Testis (tissue), 2 donors: Measurements from ENCODE around the gene DCUN1D1.

Experiments used
- POLR2A ChIP-seq: fragments of 450-650 bp; IDR thresholded peaks from one replicate; pipeline ENCODE4 v1.6.1; 2017; ENCODE audit warnings: antibody characterized with exemption, mild to moderate bottlenecking, moderate library complexity
- TF ChIP-seq, protein P1 (sequence below), 3 experiments: fragments of 450-650 bp in 2 of 3; fragments of 200-600 bp in 1 of 3; sonication (generic) in 1 of 3; IDR thresholded peaks; one replicate each; pipeline ENCODE4 v1.5.1; 2016 to 2019; ENCODE audit warnings: antibody characterized with exemption in 3 of 3, mild to moderate bottlenecking in 2 of 3, moderate library complexity in 1 of 3

DNA sequence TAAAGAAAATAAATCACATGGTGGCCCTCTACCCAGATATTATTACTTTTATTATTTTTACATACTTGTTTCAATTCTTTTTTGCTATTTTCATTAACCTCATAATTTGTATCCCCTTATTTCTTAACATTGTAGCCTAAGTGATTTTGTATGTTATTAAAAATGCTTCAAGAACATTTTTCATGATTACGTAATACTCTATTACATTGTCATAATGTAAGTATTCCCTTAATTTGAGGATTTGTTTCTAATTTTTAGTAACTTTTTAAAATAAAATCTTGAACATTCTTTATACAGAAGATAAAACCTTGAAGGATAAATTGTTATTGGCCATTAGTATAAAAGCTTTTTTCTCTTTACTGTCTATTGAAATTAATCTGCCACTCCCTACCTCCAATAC lies 89.0 kb downstream of the DCUN1D1 start:
- TF ChIP-seq, protein P1, sequence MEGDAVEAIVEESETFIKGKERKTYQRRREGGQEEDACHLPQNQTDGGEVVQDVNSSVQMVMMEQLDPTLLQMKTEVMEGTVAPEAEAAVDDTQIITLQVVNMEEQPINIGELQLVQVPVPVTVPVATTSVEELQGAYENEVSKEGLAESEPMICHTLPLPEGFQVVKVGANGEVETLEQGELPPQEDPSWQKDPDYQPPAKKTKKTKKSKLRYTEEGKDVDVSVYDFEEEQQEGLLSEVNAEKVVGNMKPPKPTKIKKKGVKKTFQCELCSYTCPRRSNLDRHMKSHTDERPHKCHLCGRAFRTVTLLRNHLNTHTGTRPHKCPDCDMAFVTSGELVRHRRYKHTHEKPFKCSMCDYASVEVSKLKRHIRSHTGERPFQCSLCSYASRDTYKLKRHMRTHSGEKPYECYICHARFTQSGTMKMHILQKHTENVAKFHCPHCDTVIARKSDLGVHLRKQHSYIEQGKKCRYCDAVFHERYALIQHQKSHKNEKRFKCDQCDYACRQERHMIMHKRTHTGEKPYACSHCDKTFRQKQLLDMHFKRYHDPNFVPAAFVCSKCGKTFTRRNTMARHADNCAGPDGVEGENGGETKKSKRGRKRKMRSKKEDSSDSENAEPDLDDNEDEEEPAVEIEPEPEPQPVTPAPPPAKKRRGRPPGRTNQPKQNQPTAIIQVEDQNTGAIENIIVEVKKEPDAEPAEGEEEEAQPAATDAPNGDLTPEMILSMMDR (IDR thresholded peaks at IDR 0.05), result no peak
- no peak for TF ChIP-seq POLR2A
